Liver (tissue), 9 donors: ENCODE measurements around the gene HRC. TPM values are rescaled to one million over a fixed set of nuclear protein-coding genes. Genes with fewer than 3 reads are reported as not detected.
"Not testable (repeated sequence)": the region's sequence is repeated elsewhere in the genome, so short reads cannot be mapped to it uniquely, and the experiment has no call there.

ENCODE experiments used
- DNase-seq: peaks from one replicate; pipeline ENCODE4 v3.0.0-alpha.2; 2017; ENCODE audit warnings: low spot score
- H3K27ac ChIP-seq, 2 donors: one replicate each; pipeline ENCODE4 v1.7.0; 2013; ENCODE audit warnings: inconsistent platforms in 2 of 2, low read length in 2 of 2, control low read depth in 1 of 2, low read depth in 1 of 2, mild to moderate bottlenecking in 1 of 2
- H3K27me3 ChIP-seq, 4 donors: one replicate each; pipeline versions ENCODE4 v1.6.1 to v1.7.0; 2013; ENCODE audit warnings: low read length in 3 of 4, inconsistent platforms in 1 of 4, mild to moderate bottlenecking in 1 of 4, moderate library complexity in 1 of 4; ENCODE audit not compliant: control insufficient read depth in 4 of 4, insufficient read depth in 4 of 4
- H3K36me3 ChIP-seq, 4 donors: one replicate each; pipeline versions ENCODE4 v1.6.1 to v1.7.0; 2013; ENCODE audit warnings: low read length in 3 of 4, mild to moderate bottlenecking in 3 of 4, low read depth in 1 of 4, moderate library complexity in 1 of 4; ENCODE audit not compliant: control insufficient read depth in 4 of 4, insufficient read depth in 3 of 4
- H3K4me1 ChIP-seq, 4 donors: one replicate each; pipeline versions ENCODE4 v1.6.1 to v1.7.0; 2013; ENCODE audit warnings: low read length in 3 of 4, mild to moderate bottlenecking in 3 of 4, moderate library complexity in 1 of 4; ENCODE audit not compliant: control insufficient read depth in 4 of 4, insufficient read depth in 4 of 4
- H3K4me3 ChIP-seq, 3 donors: one replicate each; pipeline versions ENCODE4 v1.6.1 to v1.7.0; 2013; ENCODE audit warnings: low read length in 3 of 3, control low read depth in 1 of 3, low read depth in 1 of 3, mild to moderate bottlenecking in 1 of 3
- H3K9ac ChIP-seq, 2 donors: one replicate each; pipeline ENCODE4 v1.7.0; 2013; ENCODE audit warnings: low read length in 2 of 2, mild to moderate bottlenecking in 2 of 2, moderate library complexity in 2 of 2, control low read depth in 1 of 2, low read depth in 1 of 2
- H3K9me3 ChIP-seq, 4 donors: one replicate each; pipeline versions ENCODE4 v1.6.1 to v1.7.0; 2013; ENCODE audit warnings: low read length in 3 of 4; ENCODE audit not compliant: control insufficient read depth in 4 of 4
- EGR1 ChIP-seq, 2 donors: IDR thresholded peaks; 2 replicates each; pipeline ENCODE4 v1.6.1; 2016 to 2018; ENCODE audit warnings: antibody characterized with exemption in 2 of 2, low read depth in 2 of 2
- FOXA1 ChIP-seq: IDR thresholded peaks from 2 replicates; pipeline ENCODE4 v1.6.1; 2016; ENCODE audit warnings: antibody characterized with exemption
- FOXA2 ChIP-seq: IDR thresholded peaks from 2 replicates; pipeline ENCODE4 v1.6.1; 2016; ENCODE audit warnings: antibody characterized with exemption
- GABPA ChIP-seq, 2 donors: IDR thresholded peaks in 1 of 2; conservative IDR thresholded peaks in 1 of 2; 2 replicates each; pipeline ENCODE4 v1.6.1; 2016; ENCODE audit warnings: antibody characterized with exemption in 2 of 2, mild to moderate bottlenecking in 1 of 2, moderate library complexity in 1 of 2
- HNF4A ChIP-seq, 2 donors: conservative IDR thresholded peaks; 2 replicates each; pipeline ENCODE4 v1.6.1; 2016; ENCODE audit warnings: antibody characterized with exemption in 2 of 2, mild to moderate bottlenecking in 2 of 2
- HNF4G ChIP-seq: IDR thresholded peaks from 2 replicates; pipeline ENCODE4 v1.6.1; 2016; ENCODE audit warnings: antibody characterized with exemption
- JUND ChIP-seq, 2 donors: IDR thresholded peaks; 2 replicates each; pipeline ENCODE4 v1.6.1; 2016; ENCODE audit warnings: antibody characterized with exemption in 2 of 2
- NR2F2 ChIP-seq: IDR thresholded peaks from 2 replicates; pipeline ENCODE4 v1.6.1; 2016; ENCODE audit warnings: antibody characterized with exemption
- RAD21 ChIP-seq, 2 donors: IDR thresholded peaks; 2 replicates each; pipeline ENCODE4 v1.6.1; 2016; ENCODE audit warnings: antibody characterized with exemption in 2 of 2, mild to moderate bottlenecking in 2 of 2
- RXRA ChIP-seq, 2 donors: IDR thresholded peaks; 2 replicates each; pipeline ENCODE4 v1.6.1; 2017 to 2018; ENCODE audit warnings: antibody characterized with exemption in 2 of 2, mild to moderate bottlenecking in 1 of 2
- SP1 ChIP-seq: IDR thresholded peaks from 2 replicates; pipeline ENCODE4 v1.6.1; 2018; ENCODE audit warnings: antibody characterized with exemption, mild to moderate bottlenecking
- TAF1 ChIP-seq: conservative IDR thresholded peaks from 2 replicates; pipeline ENCODE4 v1.6.1; 2016; ENCODE audit warnings: antibody characterized with exemption, mild to moderate bottlenecking
- YY1 ChIP-seq: IDR thresholded peaks from 2 replicates; pipeline ENCODE4 v1.6.1; 2016; ENCODE audit warnings: antibody characterized with exemption, mild to moderate bottlenecking
- WGBS: extraction: QIAGEN DNeasy Blood & Tissue Kit; methylation state at CpG from one replicate; pipeline ENCODE4 v1.1.7; 2013; 5-methylcytosine and 5-hydroxymethylcytosine counted together
- polyA plus RNA-seq, 2 donors: library from polyadenylated mRNA; stranded (reverse) in 1 of 2; unstranded in 1 of 2; fragments of 200-250 nt in 1 of 2; fragments of >200 nt in 1 of 2; fragmentation: Nextera tagmentation in 1 of 2; extraction: Ambion mirVana in 1 of 2; gene quantifications; one replicate each; pipeline versions ENCODE4 v1.2.1 to v1.2.3, GENCODE V29; 2013 to 2015
- total RNA-seq, 2 donors: library from RNA; depleted of rRNA; stranded (reverse); fragments of >200 nt; gene quantifications; one replicate each; pipeline ENCODE4 v1.2.3, GENCODE V29; 2014
- TF ChIP-seq, protein P1 (sequence below): IDR thresholded peaks from 2 replicates; pipeline ENCODE4 v1.6.1; 2016; ENCODE audit warnings: antibody characterized with exemption
- TF ChIP-seq, protein P2 (sequence below): IDR thresholded peaks from 2 replicates; pipeline ENCODE4 v1.6.1; 2016; ENCODE audit warnings: antibody characterized with exemption
- TF ChIP-seq, protein P3 (sequence below): IDR thresholded peaks from 2 replicates; pipeline ENCODE4 v1.6.1; 2016; ENCODE audit warnings: antibody characterized with exemption, mild to moderate bottlenecking
- TF ChIP-seq, protein P4 (sequence below): IDR thresholded peaks from 2 replicates; pipeline ENCODE4 v1.6.1; 2016; ENCODE audit warnings: antibody characterized with exemption
- TF ChIP-seq, protein P5 (sequence below): fragments of 150-350 bp; IDR thresholded peaks from 2 replicates; pipeline ENCODE4 v1.5.1; 2017; ENCODE audit warnings: improper control_type of control experiment, low read depth, low read length; ENCODE audit not compliant: missing input control
- donor health status: healthy.
- donor health status: healthy.
- donor health status: healthy.
- donor health status: healthy.
- donor health status: healthy.

HRC gene
- total and polyA plus RNA-seq, 4 donors, result 0.25 to 1.2 (median 0.84) TPM

DNA sequence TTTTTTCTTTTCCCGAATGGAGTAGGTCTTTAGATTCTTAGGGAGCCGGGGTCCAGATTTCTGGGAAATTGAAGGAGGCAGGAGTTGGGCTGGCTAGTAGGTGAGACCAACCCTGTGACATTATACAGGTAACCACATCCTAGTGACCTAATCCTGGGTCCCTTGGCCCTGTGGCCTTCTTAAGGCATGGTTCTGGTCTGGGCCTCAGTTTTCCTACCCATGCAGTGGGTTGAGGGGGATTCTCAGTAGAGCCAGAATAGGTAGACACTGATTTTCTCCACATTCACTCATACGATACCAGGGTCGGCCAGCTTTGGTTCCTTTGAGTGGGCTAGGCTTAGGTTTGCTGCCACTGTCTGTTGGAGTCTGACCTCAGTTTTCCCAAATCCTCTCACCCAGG, 28.6 kb downstream of the HRC start:
- TF ChIP-seq, protein P1, sequence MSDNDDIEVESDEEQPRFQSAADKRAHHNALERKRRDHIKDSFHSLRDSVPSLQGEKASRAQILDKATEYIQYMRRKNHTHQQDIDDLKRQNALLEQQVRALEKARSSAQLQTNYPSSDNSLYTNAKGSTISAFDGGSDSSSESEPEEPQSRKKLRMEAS, result no peak
- TF ChIP-seq RAD21 (IDR thresholded peaks at IDR 0.05) (no peak), FOXA2 (no peak), HNF4G (no peak)
- WGBS, result 84% methylated on average over 4 of the region's 4 CpGs
- Histone ChIP-seq H3K4me1 (peaks cover 0 to 11% (median 7%) of the 10 kb centered on the region in 4 donors), H3K36me3 (no peaks in the 10 kb centered on the region), H3K9me3 (no peaks in the 10 kb centered on the region), H3K4me3 (no peak overlapping the region), H3K9ac (no peak overlapping the region), H3K27ac (no peak overlapping the region), H3K27me3 (no peaks in the 10 kb centered on the region)
- DNase-seq, result no peak

DNA sequence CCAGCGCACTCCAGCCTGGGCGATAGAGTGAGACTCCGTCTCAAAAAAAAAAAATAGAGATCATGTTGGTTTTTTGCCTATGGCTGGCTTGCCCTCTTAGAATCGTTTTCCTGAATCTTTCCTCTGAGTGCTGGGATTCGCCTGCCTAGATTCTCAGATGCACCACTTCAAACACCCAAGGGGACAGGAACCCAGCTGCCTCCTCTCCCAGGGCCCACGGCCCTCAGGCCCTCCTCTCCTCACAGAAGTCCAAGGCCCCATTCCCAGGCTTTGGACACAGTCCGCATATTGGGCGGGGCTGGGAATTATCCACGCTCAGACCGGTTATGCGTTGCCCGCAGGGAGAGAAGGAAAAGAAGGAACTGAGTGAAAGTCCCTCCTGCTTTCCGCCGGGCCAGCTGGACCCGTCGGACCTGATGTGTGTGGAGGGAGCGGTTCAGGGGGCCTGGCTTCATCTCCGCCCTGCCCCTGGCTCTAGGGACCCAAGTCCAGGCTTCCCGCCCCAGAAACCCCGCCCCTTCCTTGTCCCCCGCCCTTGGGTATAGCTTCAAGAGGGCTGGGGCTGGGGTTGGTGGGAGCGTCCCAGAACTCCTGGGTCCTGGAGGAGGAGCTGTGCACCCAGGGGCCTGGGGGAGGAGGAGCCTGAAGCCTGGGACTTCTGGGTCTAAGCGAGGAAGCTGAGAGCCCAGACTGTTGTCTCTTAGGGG, 30.0 kb downstream of the HRC start:
- Histone ChIP-seq H3K9ac (no peak overlapping the region), H3K27ac (no peak overlapping the region), H3K9me3 (no peaks in the 10 kb centered on the region), H3K36me3 (no peaks in the 10 kb centered on the region), H3K4me3 (no peak overlapping the region), H3K27me3 (no peaks in the 10 kb centered on the region), H3K4me1 (peaks cover 0 to 15% (median 8%) of the 10 kb centered on the region in 4 donors)
- TF ChIP-seq YY1 (no peak), HNF4G (no peak), GABPA (IDR thresholded peaks at IDR 0.05 in 1 of 2, conservative IDR thresholded peaks at IDR 0.05 in 1 of 2) (no peak), EGR1 (IDR thresholded peaks at IDR 0.05; ENCODE audit: low read depth in 2 of 2) (no peak), JUND (IDR thresholded peaks at IDR 0.05) (no peak), NR2F2 (no peak), SP1 (no peak), RAD21 (IDR thresholded peaks at IDR 0.05) (no peak), FOXA1 (no peak), FOXA2 (no peak), RXRA (IDR thresholded peaks at IDR 0.05) (no peak), HNF4A (conservative IDR thresholded peaks at IDR 0.05) (no peak), TAF1 (no peak)
- TF ChIP-seq, protein P2, sequence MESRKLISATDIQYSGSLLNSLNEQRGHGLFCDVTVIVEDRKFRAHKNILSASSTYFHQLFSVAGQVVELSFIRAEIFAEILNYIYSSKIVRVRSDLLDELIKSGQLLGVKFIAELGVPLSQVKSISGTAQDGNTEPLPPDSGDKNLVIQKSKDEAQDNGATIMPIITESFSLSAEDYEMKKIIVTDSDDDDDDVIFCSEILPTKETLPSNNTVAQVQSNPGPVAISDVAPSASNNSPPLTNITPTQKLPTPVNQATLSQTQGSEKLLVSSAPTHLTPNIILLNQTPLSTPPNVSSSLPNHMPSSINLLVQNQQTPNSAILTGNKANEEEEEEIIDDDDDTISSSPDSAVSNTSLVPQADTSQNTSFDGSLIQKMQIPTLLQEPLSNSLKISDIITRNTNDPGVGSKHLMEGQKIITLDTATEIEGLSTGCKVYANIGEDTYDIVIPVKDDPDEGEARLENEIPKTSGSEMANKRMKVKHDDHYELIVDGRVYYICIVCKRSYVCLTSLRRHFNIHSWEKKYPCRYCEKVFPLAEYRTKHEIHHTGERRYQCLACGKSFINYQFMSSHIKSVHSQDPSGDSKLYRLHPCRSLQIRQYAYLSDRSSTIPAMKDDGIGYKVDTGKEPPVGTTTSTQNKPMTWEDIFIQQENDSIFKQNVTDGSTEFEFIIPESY, result no peak
- TF ChIP-seq, protein P3, sequence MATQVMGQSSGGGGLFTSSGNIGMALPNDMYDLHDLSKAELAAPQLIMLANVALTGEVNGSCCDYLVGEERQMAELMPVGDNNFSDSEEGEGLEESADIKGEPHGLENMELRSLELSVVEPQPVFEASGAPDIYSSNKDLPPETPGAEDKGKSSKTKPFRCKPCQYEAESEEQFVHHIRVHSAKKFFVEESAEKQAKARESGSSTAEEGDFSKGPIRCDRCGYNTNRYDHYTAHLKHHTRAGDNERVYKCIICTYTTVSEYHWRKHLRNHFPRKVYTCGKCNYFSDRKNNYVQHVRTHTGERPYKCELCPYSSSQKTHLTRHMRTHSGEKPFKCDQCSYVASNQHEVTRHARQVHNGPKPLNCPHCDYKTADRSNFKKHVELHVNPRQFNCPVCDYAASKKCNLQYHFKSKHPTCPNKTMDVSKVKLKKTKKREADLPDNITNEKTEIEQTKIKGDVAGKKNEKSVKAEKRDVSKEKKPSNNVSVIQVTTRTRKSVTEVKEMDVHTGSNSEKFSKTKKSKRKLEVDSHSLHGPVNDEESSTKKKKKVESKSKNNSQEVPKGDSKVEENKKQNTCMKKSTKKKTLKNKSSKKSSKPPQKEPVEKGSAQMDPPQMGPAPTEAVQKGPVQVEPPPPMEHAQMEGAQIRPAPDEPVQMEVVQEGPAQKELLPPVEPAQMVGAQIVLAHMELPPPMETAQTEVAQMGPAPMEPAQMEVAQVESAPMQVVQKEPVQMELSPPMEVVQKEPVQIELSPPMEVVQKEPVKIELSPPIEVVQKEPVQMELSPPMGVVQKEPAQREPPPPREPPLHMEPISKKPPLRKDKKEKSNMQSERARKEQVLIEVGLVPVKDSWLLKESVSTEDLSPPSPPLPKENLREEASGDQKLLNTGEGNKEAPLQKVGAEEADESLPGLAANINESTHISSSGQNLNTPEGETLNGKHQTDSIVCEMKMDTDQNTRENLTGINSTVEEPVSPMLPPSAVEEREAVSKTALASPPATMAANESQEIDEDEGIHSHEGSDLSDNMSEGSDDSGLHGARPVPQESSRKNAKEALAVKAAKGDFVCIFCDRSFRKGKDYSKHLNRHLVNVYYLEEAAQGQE, result no peak
- TF ChIP-seq, protein P1, result no peak
- TF ChIP-seq, protein P4, sequence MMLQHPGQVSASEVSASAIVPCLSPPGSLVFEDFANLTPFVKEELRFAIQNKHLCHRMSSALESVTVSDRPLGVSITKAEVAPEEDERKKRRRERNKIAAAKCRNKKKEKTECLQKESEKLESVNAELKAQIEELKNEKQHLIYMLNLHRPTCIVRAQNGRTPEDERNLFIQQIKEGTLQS, result no peak
- TF ChIP-seq, protein P5, sequence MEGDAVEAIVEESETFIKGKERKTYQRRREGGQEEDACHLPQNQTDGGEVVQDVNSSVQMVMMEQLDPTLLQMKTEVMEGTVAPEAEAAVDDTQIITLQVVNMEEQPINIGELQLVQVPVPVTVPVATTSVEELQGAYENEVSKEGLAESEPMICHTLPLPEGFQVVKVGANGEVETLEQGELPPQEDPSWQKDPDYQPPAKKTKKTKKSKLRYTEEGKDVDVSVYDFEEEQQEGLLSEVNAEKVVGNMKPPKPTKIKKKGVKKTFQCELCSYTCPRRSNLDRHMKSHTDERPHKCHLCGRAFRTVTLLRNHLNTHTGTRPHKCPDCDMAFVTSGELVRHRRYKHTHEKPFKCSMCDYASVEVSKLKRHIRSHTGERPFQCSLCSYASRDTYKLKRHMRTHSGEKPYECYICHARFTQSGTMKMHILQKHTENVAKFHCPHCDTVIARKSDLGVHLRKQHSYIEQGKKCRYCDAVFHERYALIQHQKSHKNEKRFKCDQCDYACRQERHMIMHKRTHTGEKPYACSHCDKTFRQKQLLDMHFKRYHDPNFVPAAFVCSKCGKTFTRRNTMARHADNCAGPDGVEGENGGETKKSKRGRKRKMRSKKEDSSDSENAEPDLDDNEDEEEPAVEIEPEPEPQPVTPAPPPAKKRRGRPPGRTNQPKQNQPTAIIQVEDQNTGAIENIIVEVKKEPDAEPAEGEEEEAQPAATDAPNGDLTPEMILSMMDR, result no peak
- 46% methylated on average over 23 of the region's 23 CpGs for WGBS
- DNase-seq, result no peak

DNA sequence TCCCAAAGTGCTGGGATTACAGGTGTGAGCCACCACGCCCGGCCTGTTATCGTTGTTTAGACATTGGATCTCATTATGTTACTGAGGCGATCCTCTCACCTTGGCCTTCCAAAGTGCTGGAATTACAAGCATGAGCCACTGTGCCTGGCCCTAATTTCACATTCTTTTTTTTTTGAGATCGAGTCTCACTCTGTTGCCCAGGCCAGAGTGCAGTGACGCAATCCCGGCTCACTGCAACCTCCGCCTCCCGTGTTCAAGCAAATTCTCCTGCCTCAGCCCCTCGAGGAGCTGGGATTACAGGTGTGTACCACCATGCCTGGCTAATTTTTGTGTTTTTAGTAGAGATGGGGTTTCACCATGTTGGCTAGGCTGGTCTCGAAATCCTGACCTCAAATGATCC, 31.9 kb downstream of the HRC start:
- not testable (repeated sequence) for H3K9ac ChIP-seq, DNase-seq, H3K27me3 ChIP-seq, H3K27ac ChIP-seq, H3K36me3 ChIP-seq, H3K9me3 ChIP-seq, H3K4me3 ChIP-seq
- WGBS, result 78% methylated on average over 11 of the region's 11 CpGs
- H3K4me1 ChIP-seq, result peaks cover 4 to 24% (median 12%) of the 10 kb centered on the region in 4 donors
